HepG2 (cell line): ENCODE results near the gene BPIFA1. TPM values are rescaled to one million over a fixed set of nuclear protein-coding genes. Genes with fewer than 3 reads are reported as not detected.
A peak's percentile ranks its signal among the peaks of the same experiment; 100 is the strongest.

Source experiments
- AHR ChIP-seq: IDR thresholded peaks from 2 replicates; pipeline ENCODE4 v1.6.1; 2018; ENCODE audit warnings: missing genetic modification reagents, missing compliant biosample characterization
- AKAP8 ChIP-seq: sonication (generic); formaldehyde crosslinking; IDR thresholded peaks from 2 replicates; pipeline ENCODE4 v1.5.1; 2020; ENCODE audit warnings: mild to moderate bottlenecking, missing genetic modification reagents
- FOXK1 ChIP-seq: sonication (generic); formaldehyde crosslinking; IDR thresholded peaks from 2 replicates; pipeline ENCODE4 v1.4.0; 2020; ENCODE audit warnings: low read depth, missing genetic modification reagents, borderline replicate concordance
- GABPB1 ChIP-seq: IDR thresholded peaks from 2 replicates; pipeline ENCODE4 v1.6.1; 2016; ENCODE audit warnings: mild to moderate bottlenecking, missing genetic modification reagents, moderate library complexity, missing compliant biosample characterization
- HNRNPLL ChIP-seq: fragments of 200-400 bp; formaldehyde crosslinking; IDR thresholded peaks from 2 replicates; pipeline ENCODE4 v1.6.1; 2017; ENCODE audit warnings: mild to moderate bottlenecking, low read depth, low read length; ENCODE audit not compliant: poor library complexity, severe bottlenecking
- KAT8 ChIP-seq: IDR thresholded peaks from 2 replicates; pipeline ENCODE4 v1.6.1; 2016; ENCODE audit warnings: missing genetic modification reagents, missing compliant biosample characterization
- KLF6 ChIP-seq: IDR thresholded peaks from 2 replicates; pipeline ENCODE4 v1.8.0; 2016; ENCODE audit warnings: missing biosample characterization, missing genetic modification reagents
- MEIS1 ChIP-seq: sonication (generic); formaldehyde crosslinking; IDR thresholded peaks from 2 replicates; pipeline ENCODE4 v1.9.0; 2021; ENCODE audit warnings: mild to moderate bottlenecking, missing genetic modification reagents, moderate library complexity, borderline replicate concordance
- NCOA2 ChIP-seq: sonication (generic); formaldehyde crosslinking; IDR thresholded peaks from 2 replicates; pipeline ENCODE4 v1.8.0; 2022; ENCODE audit warnings: inconsistent platforms
- NFE2L2 ChIP-seq: fragments of 150-350 bp; IDR thresholded peaks from 2 replicates; pipeline ENCODE4 v1.6.1; 2014; ENCODE audit warnings: low read length
- NR2F1 ChIP-seq, 2 experiments: fragments of 450-650 bp in 1 of 2; formaldehyde crosslinking in 1 of 2; IDR thresholded peaks; 2 replicates each; pipeline versions ENCODE4 v1.5.0 to v1.6.1; 2016 to 2020; ENCODE audit warnings: mild to moderate bottlenecking in 1 of 2, missing compliant biosample characterization in 1 of 2, missing genetic modification reagents in 1 of 2, moderate library complexity in 1 of 2
- RELA ChIP-seq: sonication (generic); formaldehyde crosslinking; IDR thresholded peaks from 2 replicates; pipeline ENCODE4 v1.4.0; 2020; ENCODE audit warnings: missing genetic modification reagents
- RORA ChIP-seq: sonication (generic); formaldehyde crosslinking; IDR thresholded peaks from 2 replicates; pipeline ENCODE4 v1.5.0; 2020; ENCODE audit warnings: mild to moderate bottlenecking, missing genetic modification reagents, moderate library complexity
- RXRA ChIP-seq: sonication (generic); formaldehyde crosslinking; IDR thresholded peaks from 2 replicates; pipeline ENCODE4 v1.5.1; 2020; ENCODE audit warnings: missing genetic modification reagents
- SETDB1 ChIP-seq: sonication (generic); formaldehyde crosslinking; IDR thresholded peaks from 2 replicates; pipeline ENCODE4 v1.5.1; 2020; ENCODE audit warnings: missing genetic modification reagents, mild to moderate bottlenecking, borderline replicate concordance
- SMC3 ChIP-seq: IDR thresholded peaks from 2 replicates; pipeline ENCODE4 v1.6.1; 2011; ENCODE audit warnings: low read length, improper control_type of control experiment
- SOX13 ChIP-seq, 3 experiments: fragments of 450-650 bp in 1 of 3; sonication (generic) in 1 of 3; formaldehyde crosslinking in 1 of 3; IDR thresholded peaks in 2 of 3; conservative IDR thresholded peaks in 1 of 3; 2 replicates each; pipeline versions ENCODE4 v1.5.0 to v1.6.1; 2016 to 2020; ENCODE audit warnings: antibody characterized with exemption in 1 of 3, mild to moderate bottlenecking in 1 of 3, missing compliant biosample characterization in 1 of 3, missing genetic modification reagents in 1 of 3, moderate library complexity in 1 of 3
- TAF15 ChIP-seq: fragments of 200-400 bp; formaldehyde crosslinking; IDR thresholded peaks from one replicate; pipeline ENCODE4 v1.6.1; 2018; ENCODE audit warnings: mild to moderate bottlenecking, low read depth, low read length; ENCODE audit not compliant: poor library complexity, severe bottlenecking
- XBP1 ChIP-seq: sonication (generic); formaldehyde crosslinking; IDR thresholded peaks from 2 replicates; pipeline ENCODE4 v1.5.0; 2020; ENCODE audit warnings: missing genetic modification reagents
- YEATS2 ChIP-seq: sonication (generic); formaldehyde crosslinking; IDR thresholded peaks from 2 replicates; pipeline ENCODE4 v1.4.0; 2020; ENCODE audit warnings: missing genetic modification reagents, borderline replicate concordance
- ZFY ChIP-seq: sonication (generic); formaldehyde crosslinking; IDR thresholded peaks from 2 replicates; pipeline ENCODE4 v1.4.0; 2020; ENCODE audit warnings: missing genetic modification reagents
- ZKSCAN5 ChIP-seq: sonication (generic); formaldehyde crosslinking; IDR thresholded peaks from 2 replicates; pipeline ENCODE4 v1.5.1; 2020; ENCODE audit warnings: mild to moderate bottlenecking, missing genetic modification reagents
- ZNF460 ChIP-seq: sonication (generic); formaldehyde crosslinking; IDR thresholded peaks from 2 replicates; pipeline ENCODE4 v1.5.1; 2020; ENCODE audit warnings: missing genetic modification reagents, mild to moderate bottlenecking, borderline replicate concordance
- ZNF468 ChIP-seq: sonication (generic); formaldehyde crosslinking; IDR thresholded peaks from 2 replicates; pipeline ENCODE4 v1.8.0; 2022; ENCODE audit warnings: mild to moderate bottlenecking, moderate library complexity, missing genetic modification reagents
- ZNF674 ChIP-seq: sonication (generic); formaldehyde crosslinking; IDR thresholded peaks from 2 replicates; pipeline ENCODE4 v1.5.0; 2020; ENCODE audit warnings: low read depth, mild to moderate bottlenecking, missing genetic modification reagents
- ZNF879 ChIP-seq: sonication (generic); formaldehyde crosslinking; IDR thresholded peaks from 2 replicates; pipeline ENCODE4 v1.8.1; 2023; ENCODE audit warnings: missing genetic modification reagents
- polyA plus RNA-seq, 8 experiments: library from polyadenylated mRNA; depleted of rRNA in 3 of 8; stranded (reverse) in 7 of 8; unstranded in 1 of 8; fragments of >200 nt; fragmentation: Illumina TruSeq in 4 of 8; extraction: Trizol in 4 of 8; gene quantifications; 2 replicates each; pipeline versions ENCODE4 v1.2.1 to v1.2.3, GENCODE V29; 2011 to 2016; ENCODE audit warnings: low read depth in 4 of 8, missing spikeins in 1 of 8, mixed read lengths in 1 of 8; ENCODE audit not compliant: insufficient read depth in 1 of 8
- total RNA-seq, 5 experiments: library from RNA; depleted of rRNA; stranded (reverse); fragments of >200 nt; fragmentation: Illumina TruSeq; extraction: Trizol; gene quantifications; 2 replicates each; pipeline ENCODE4 v1.2.3, GENCODE V29; 2016; ENCODE audit warnings: low read depth in 1 of 5
- TF ChIP-seq, protein P1 (sequence below): IDR thresholded peaks from 2 replicates; pipeline ENCODE4 v1.6.1; 2016; ENCODE audit warnings: mild to moderate bottlenecking
- TF ChIP-seq, protein P2 (sequence below): sonication (generic); formaldehyde crosslinking; IDR thresholded peaks from 2 replicates; pipeline ENCODE4 v1.4.0; 2020; ENCODE audit warnings: mild to moderate bottlenecking, missing genetic modification reagents, borderline replicate concordance

The BPIFA1 gene
- total and polyA plus RNA-seq, 2 of the 13 experiments (the other 11 are each of a cell fraction or from before 2014, with no cell fraction given) = not detected

DNA sequence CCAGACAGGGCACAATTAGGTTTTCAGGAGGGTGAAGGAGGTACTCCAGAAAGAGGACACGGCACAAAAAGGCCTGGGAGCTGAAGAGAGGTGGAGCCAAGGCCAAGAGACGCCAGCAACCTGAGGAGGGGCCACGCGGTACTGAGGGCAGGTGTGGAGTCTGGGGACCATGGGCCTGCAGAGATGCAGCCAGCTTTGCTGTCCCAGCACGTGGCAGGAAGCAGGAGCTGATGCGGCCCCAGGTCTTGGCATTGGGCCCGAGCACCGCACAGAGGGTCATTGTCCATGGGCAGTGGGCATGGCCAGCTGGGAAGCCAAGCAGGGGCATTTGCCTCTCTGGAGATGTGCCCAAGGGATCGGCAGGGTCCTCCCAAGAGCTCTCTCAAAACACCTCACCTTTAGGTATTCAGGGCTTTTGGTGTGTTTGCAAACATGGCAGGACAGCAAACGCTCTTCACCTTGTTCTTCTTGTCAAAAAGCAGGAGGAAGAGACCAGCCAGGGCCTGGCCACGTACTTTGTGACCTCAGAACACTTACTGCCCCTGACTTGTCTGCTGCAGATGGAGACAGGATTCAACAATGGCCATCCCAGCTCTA is 45.9 kb downstream of the BPIFA1 start (continued):
- no peak for TF ChIP-seq FOXK1
- TF ChIP-seq, protein P1, sequence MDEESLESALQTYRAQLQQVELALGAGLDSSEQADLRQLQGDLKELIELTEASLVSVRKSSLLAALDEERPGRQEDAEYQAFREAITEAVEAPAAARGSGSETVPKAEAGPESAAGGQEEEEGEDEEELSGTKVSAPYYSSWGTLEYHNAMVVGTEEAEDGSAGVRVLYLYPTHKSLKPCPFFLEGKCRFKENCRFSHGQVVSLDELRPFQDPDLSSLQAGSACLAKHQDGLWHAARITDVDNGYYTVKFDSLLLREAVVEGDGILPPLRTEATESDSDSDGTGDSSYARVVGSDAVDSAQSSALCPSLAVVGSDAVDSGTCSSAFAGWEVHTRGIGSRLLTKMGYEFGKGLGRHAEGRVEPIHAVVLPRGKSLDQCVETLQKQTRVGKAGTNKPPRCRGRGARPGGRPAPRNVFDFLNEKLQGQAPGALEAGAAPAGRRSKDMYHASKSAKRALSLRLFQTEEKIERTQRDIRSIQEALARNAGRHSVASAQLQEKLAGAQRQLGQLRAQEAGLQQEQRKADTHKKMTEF = no peak
- no peak for TF ChIP-seq ZNF674 (CRISPR knock-in tag)
- no peak for TF ChIP-seq HNRNPLL
- TF ChIP-seq SOX13 (IDR thresholded peaks at IDR 0.05) = no peak
- TF ChIP-seq SOX13 (CRISPR knock-in tag; conservative IDR thresholded peaks at IDR 0.05 in 1 of 2, IDR thresholded peaks at IDR 0.05 in 1 of 2) = peak in 1 of 2 experiments; percentile 26; a peak in 1 of 4 replicates
- TF ChIP-seq SMC3 = no peak
- peak; percentile 66; the same call in 1 of the 2 replicates for TF ChIP-seq AHR (CRISPR knock-in tag)
- TF ChIP-seq MEIS1 (CRISPR knock-in tag) = no peak
- TF ChIP-seq ZKSCAN5 (CRISPR knock-in tag) = no peak
- TF ChIP-seq ZNF879 (CRISPR knock-in tag) = no peak
- TF ChIP-seq KLF6 = no peak
- TF ChIP-seq TAF15 = no peak
- no peak for TF ChIP-seq KAT8 (CRISPR knock-in tag)
- no peak for TF ChIP-seq RELA (CRISPR knock-in tag)
- TF ChIP-seq RXRA (CRISPR knock-in tag) = peak; percentile 53; the same call in 1 of the 2 replicates
- TF ChIP-seq AKAP8 (CRISPR knock-in tag) = no peak
- no peak for TF ChIP-seq YEATS2 (CRISPR knock-in tag)
- TF ChIP-seq NCOA2 = 0 out of 2 replicates have a peak, but pooled peaks have one; percentile 28
- TF ChIP-seq NFE2L2 = no peak
- no peak for TF ChIP-seq RORA (CRISPR knock-in tag)
- TF ChIP-seq ZFY = peak; percentile 71
- TF ChIP-seq, protein P2, sequence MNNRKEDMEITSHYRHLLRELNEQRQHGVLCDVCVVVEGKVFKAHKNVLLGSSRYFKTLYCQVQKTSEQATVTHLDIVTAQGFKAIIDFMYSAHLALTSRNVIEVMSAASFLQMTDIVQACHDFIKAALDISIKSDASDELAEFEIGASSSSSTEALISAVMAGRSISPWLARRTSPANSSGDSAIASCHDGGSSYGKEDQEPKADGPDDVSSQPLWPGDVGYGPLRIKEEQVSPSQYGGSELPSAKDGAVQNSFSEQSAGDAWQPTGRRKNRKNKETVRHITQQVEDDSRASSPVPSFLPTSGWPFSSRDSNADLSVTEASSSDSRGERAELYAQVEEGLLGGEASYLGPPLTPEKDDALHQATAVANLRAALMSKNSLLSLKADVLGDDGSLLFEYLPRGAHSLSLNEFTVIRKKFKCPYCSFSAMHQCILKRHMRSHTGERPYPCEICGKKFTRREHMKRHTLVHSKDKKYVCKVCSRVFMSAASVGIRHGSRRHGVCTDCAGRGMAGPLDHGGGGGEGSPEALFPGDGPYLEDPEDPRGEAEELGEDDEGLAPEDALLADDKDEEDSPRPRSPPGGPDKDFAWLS = no peak
- no peak for TF ChIP-seq NR2F1 (CRISPR knock-in tag; IDR thresholded peaks at IDR 0.05)
- TF ChIP-seq ZNF460 (CRISPR knock-in tag) = no peak
- TF ChIP-seq SETDB1 (CRISPR knock-in tag) = no peak
- TF ChIP-seq GABPB1 (CRISPR knock-in tag) = peak; percentile 64; the same call in 1 of the 2 replicates
- TF ChIP-seq XBP1 (CRISPR knock-in tag) = no peak
- TF ChIP-seq ZNF468 = no peak
